ENCODE results near the gene TUBB4A. TPM values are rescaled to one million over a fixed set of nuclear protein-coding genes. Genes with fewer than 3 reads are reported as not detected.

The TUBB4A gene
- total and polyA plus RNA-seq, 10 of the 15 experiments (the other 5 are each of a cell fraction or from before 2014, with no cell fraction given) = 0.29 to 22.4 (median 3.8) TPM

GRCh38 chr19:6471076-6471475 is 31.0 kb downstream of the TUBB4A start:
- ChIA-PET CTCF (interaction anchor here (0.6 kb wide), 1 partner anchor 749 kb away, joined by 3 read pairs; no protein-coding TSS in a partner anchor), SMC1A (ENCODE audit: uncharacterized antibody, unreplicated experiment) (interaction anchor here (1.6 kb wide), 1 partner anchor 80 kb away, joined by 3 read pairs; no protein-coding TSS in a partner anchor), POLR2A (interaction anchor here (0.6 kb wide), 1 partner anchor 14 kb away, joined by 3 read pairs; no protein-coding TSS in a partner anchor), RAD21 (ENCODE audit: unreplicated experiment) (interaction anchor here (1.0 kb wide), 1 partner anchor 10 kb away, joined by 3 read pairs; no protein-coding TSS in a partner anchor)
- Histone ChIP-seq H3K27ac (ENCODE audit: control insufficient read depth, insufficient read depth) (no peak overlapping the region), H3K9ac (ENCODE audit: control insufficient read depth, insufficient read depth, low read length) (no peak overlapping the region), H3K9me3 (replicated peaks; ENCODE audit: control insufficient read depth, insufficient read depth, low read length) (no peaks in the 10 kb centered on the region; the same call in 2 of the 3 replicates), H3K27me3 (replicated peaks in 1 of 2; ENCODE audit: control insufficient read depth in 2 of 2, insufficient read depth in 2 of 2, low read length in 1 of 2) (no peaks in the 10 kb centered on the region), H3K4me1 (ENCODE audit: control insufficient read depth, insufficient read depth, low read length) (no peaks in the 10 kb centered on the region), H3K36me3 (ENCODE audit: control insufficient read depth in 2 of 2, insufficient read depth in 2 of 2, low read length in 1 of 2) (peaks cover 4 to 7% of the 10 kb centered on the region in 2 experiments; a peak in 3 of 4 replicates), H3K79me2 (ENCODE audit: control insufficient read depth, insufficient read depth, low read length) (no peaks in the 10 kb centered on the region), H2AFZ (ENCODE audit: control insufficient read depth, low read depth, low read length) (no peak overlapping the region), H3K4me3 (no peak overlapping the region), H3K4me2 (ENCODE audit: control insufficient read depth, insufficient read depth) (no peak overlapping the region), H4K20me1 (ENCODE audit: control insufficient read depth, insufficient read depth) (no peaks in the 10 kb centered on the region)
- no peak for TF ChIP-seq ZBTB33 (IDR thresholded peaks at IDR 0.05)
- no peak for TF ChIP-seq FOS (IDR thresholded peaks at IDR 0.05; ENCODE audit: borderline replicate concordance, extremely low read depth, insufficient read length)
- TF ChIP-seq GATAD2B (conservative IDR thresholded peaks at IDR 0.05; ENCODE audit: low read depth) = no peak
- TF ChIP-seq HDAC6 (IDR thresholded peaks at IDR 0.05; ENCODE audit: unreplicated experiment) = no peak
- TF ChIP-seq MYC (IDR thresholded peaks at IDR 0.05; ENCODE audit: insufficient read depth, insufficient read length, insufficient replicate concordance, low read length, severe bottlenecking) = no peak
- no peak for TF ChIP-seq SUPT20H (IDR thresholded peaks at IDR 0.05; ENCODE audit: borderline replicate concordance, control insufficient read depth, low read depth, low read length)
- no peak for TF ChIP-seq ETV6 (conservative IDR thresholded peaks at IDR 0.05 in 1 of 2, IDR thresholded peaks at IDR 0.05 in 1 of 2; ENCODE audit: borderline replicate concordance in 1 of 2, low read depth in 1 of 2)
- FAIRE-seq = no peak
- no peak for DNase-seq (ENCODE audit: low read depth, low spot score)
- in situ Hi-C loops (cut with MboI) = no loop called here
- ATAC-seq = no peak
- BruUV-seq (replicated peaks) = no TSS peak
- WGBS (ENCODE audit: insufficient coverage, insufficient replicate concordance, low lambda C conversion rate, missing lambda C conversion rate) = 90% methylated on average over 14 of the region's 14 CpGs
- intact Hi-C loops (cut with micrococcal nuclease; ENCODE audit: unreplicated experiment) = no loop called here

Measured in GM12878 (cell line).